ENCODE results near the gene ZNF181.
"Not testable (repeated sequence)": the region's sequence is repeated elsewhere in the genome, so short reads cannot be mapped to it uniquely, and the experiment has no call there.

The ZNF181 gene

GRCh38 chr19:34733746-34734536 lies at the start of gene ZNF181:
TSS of gene ZNF181 (plus strand) at chr19:34734243. CDS start at chr19:34735038, 795 bp downstream.
- DNase-seq, result peak; percentile 83 to 85

DNA sequence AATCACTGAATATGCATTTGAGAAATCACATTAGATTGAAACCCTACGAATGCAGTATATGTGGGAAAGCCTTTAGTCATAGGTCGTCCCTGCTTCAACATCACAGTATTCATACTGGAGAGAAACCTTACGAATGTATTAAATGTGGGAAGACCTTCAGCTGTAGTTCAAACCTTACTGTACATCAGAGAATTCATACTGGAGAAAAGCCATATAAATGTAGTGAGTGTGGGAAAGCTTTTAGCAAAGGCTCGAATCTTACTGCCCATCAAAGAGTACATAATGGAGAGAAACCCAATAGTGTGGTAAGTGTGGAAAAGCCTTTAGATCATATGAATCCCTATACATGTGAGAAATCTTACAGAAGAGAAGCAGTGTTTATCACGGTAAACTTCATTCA lies 48.8 kb upstream of the ZNF181 start:
- DNase-seq, result not testable (repeated sequence)

- no peak for DNase-seq
Observed at GRCh38 chr19:34686455-34686854, 47.6 kb upstream of the ZNF181 start.

GRCh38 chr19:34687348-34687747 lies 46.7 kb upstream of the ZNF181 start:
- no peak for DNase-seq

DNA sequence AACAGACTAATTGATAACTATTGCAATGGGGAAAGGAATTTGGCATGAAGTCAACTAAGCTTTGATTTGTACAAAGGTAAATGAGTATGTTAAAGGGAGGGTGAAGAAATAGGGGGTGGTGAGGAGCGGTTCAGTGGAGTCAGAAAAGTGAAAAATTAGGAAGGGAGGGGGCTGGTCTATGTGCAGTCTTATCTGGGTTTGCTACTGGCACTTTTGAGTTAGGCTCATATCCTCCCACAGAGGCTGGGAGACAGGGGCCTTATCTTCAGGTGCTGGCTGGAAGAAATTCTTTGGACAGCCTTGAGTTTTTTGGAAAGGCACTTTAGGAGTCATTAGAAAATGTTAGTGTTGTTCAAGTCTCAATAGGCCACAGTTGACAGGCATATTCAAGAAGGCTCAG lies 45.5 kb upstream of the ZNF181 start:
- no peak for DNase-seq

DNA sequence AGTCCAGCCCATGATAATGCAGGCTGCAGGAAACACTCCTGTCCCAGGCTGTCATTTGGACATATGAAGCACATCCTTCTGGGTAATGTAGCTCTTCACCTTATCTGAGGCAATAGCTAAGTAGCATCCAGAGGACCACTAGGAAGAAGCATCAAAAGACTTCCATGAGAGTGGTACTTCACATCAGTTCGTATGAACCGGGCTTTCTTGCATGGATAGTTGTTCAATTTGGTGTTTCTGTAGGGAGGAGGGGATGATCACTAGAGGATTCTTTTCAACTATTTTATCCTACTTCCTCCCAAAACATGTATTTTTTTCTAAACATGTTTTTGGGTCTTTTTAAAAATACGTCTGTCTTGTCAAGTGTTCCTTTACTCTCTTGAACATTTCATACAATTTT lies 43.7 kb upstream of the ZNF181 start:
- no peak for DNase-seq

GRCh38 chr19:34692549-34692948 lies 41.5 kb upstream of the ZNF181 start:
- no peak for DNase-seq

DNA sequence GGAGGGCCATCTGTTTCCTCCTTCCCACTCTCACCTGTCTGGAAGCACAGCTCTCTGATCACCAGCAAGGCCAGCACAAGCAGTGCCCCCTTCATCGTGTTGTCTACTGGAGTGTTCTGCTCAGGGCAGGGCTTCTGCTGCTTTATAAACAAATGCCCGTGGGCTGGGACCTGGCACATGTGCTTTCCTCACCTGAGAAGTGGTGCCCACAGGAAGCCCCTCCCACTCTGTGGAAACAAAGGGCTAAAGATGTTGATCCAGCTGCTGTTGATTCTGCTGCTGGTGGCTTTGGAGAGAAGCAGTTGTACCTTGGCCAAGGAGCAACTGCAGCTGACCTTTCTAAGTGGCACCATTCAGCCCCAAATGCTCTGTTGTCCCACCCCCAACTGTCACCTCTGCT lies 26.4 kb upstream of the ZNF181 start:
- DNase-seq, result peak; percentile 30 to 52

- no peak for DNase-seq
Observed at GRCh38 chr19:34711890-34712289, 22.2 kb upstream of the ZNF181 start.

- peak; percentile 66 to 81 for DNase-seq
Observed at GRCh38 chr19:34712395-34713261, 21.4 kb upstream of the ZNF181 start.

DNA sequence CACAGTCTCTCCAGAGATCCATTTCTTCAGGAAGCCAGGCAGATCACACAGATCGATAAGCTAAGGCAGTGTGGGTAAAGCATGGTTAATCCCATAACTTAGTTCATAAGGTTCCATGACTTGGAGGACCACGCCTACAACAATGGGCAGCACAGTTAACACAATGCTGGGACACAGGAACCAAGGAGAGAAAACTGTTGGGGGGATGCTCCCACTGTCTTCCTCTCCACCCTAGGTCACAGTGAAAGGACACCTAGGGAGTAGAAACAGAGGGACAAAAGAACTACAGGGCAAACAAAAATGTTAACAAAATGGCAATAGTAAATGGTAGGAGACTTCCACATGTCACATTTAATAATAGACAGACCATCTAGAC lies 20.8 kb upstream of the ZNF181 start:
- no peak for DNase-seq

- DNase-seq, result no peak
Observed at GRCh38 chr19:34715357-34715756, 18.7 kb upstream of the ZNF181 start.

- DNase-seq, result no peak
Observed at GRCh38 chr19:34722353-34722752, 11.7 kb upstream of the ZNF181 start.

- no peak for DNase-seq
Observed at GRCh38 chr19:34725400-34725799, 8.6 kb upstream of the ZNF181 start.

DNA sequence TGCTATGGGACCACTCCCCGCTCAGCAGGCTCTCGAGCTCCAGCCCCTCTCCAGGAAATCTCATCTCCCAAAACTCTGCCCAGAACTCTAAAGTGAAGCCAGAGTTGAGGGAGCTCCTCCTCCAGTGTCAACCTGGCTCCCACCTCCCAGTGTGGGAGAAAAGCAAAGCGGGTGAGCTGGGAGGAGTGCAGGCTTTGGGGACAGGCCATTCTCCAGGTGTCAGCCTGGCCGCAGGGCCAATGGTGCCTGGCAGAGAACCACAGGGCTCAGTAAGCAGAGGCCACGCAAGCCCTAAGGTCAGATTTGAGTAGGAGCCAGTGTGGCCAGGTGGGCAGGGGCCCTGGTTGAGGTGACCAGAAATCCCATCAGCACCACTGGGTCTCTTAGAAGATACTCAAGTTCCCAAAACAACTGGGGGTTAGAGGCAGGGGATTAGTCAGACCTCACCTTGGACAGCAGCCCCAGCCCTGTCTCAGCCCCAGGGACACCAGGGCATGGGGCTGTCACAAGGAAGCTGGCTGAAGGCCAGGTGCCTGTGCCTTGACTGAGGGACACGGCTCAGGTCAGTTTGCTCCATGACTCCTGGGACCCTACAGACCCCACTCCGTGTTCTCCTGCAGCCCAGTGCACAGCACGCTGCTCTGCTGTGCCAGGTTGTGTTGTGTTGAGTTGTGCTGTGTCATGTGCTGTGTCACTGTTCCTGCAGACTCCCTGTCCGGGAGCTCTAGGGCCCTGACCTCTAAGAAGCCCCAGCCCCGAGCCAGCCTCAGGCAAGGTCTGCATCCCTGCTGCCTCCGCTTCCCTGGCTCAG lies 2.8 kb upstream of the ZNF181 start:
- DNase-seq, result no peak

DNA sequence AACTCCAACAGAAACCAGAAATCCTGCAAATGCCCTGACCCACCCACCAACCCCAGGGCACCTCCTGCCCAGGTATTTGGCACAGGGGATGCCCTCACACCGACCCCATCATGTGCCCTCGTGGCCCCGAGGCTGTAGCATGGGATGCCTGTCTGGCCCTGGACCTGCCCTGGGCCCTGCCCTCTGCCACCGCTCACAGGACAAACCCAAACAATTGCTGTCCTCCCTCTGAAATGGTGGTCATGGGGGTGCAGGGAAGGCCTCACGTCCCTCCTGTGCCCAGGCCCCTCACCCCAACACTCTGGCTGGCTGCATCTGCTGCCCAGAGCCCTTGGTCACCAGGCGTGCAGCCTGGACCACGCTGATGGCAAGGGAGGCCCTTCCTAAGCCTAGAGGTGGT lies 2.1 kb upstream of the ZNF181 start:
- no peak for DNase-seq

- DNase-seq, result peak; percentile 2 to 19
Observed at GRCh38 chr19:34732612-34733211, 1.3 kb upstream of the ZNF181 start.

DNA sequence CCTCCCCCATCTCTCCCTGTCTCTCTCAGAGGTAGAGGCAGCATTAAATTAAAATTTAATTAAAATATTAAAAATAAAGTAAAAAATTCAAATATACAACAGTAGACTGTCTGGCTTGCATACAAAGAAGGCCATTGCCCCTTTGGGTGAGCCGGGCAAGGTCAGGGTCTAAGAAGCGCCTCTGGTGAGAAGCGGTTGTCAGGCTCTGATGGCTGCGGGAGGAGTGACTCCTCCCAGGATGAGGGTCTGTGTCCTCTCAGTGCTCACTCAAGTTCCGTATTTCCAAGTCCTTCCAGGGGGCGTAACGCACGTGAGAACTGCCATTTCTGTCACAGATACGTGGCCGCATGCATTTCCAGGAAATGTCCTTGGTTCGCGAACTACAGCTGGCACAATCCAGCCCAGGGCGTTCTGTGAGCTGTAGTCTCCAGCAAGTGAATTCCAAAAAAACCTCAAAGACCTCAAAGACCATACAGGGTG lies 737 bp upstream of the ZNF181 start:
- DNase-seq, result peak; percentile 67 to 74

- peak in 1 of 2 experiments; percentile 88 for DNase-seq
Observed at GRCh38 chr19:34734537-34735103, 577 bp downstream of the ZNF181 start.

DNA sequence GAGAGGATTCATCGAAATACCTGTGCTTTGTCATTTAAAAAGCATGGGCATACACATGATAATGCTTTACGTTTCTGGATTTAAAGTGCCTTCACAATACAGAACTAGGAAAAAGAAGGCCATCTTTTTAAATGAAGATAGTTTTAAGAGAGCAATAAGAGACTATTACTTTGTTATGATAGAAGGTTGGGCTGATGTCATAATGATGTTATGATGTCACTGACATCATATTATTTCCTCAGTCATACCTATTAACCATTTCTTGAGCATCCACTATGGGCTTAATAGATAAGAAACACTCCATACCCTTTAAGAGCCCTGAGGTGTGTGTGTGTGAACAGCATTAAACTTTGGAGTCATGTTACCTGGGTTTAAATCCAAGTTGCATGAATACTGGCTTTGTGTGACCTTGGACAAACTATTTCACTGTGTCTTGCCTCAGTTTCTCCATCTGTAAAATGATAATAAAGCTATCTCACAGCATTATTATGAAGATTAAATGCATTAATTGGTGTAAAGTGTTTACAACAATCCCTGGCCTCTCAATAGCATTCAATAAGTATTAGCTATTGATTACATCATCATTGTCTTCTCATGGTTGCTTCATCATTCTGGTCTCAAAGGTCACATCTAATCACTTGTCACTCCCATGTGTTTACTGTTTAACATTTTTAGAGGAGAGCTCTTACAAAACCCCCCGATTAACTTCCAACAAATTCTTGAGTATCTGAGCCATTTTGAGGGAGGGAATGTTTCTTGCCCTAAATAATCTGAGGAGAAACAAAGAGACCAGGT lies 11.1 kb downstream of the ZNF181 start:
- DNase-seq, result no peak

DNA sequence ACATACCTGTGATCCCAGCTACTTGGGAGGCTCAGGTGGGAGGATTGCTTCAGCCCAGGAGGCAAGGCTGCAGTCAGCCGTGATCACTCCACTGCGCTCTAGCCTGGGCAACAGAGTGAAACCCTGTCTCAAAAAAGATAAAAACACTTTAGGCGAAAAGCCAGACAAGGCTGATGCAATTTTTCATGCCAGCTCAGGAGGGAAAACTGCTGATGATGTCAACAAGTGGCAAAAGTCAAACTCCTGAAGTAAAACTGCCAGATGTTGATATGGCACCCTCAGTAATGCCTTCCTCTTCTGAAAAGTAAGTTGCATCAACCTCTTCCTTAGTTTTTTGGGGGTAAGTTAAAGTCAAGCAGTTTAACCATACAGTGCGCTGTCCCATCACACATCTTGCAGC lies 23.4 kb downstream of the ZNF181 start:
- no peak for DNase-seq

Measured in SHP77 (cell line).